Epithelial cell of proximal tubule (primary cell): ENCODE results near the gene DCHS2. TPM values are rescaled to one million over a fixed set of nuclear protein-coding genes. Genes with fewer than 3 reads are reported as not detected.

Experiments
- DNase-seq: peaks from one replicate; pipeline ENCODE4 v3.0.0-alpha.2; 2011; ENCODE audit warnings: low read depth
- H3K4me3 ChIP-seq: 2 replicates; pipeline ENCODE4 v1.5.1; 2011; ENCODE audit warnings: low read depth, mild to moderate bottlenecking, low read length
- CTCF ChIP-seq: conservative IDR thresholded peaks from 2 replicates; pipeline ENCODE4 v1.5.1; 2012; ENCODE audit warnings: low read depth, mild to moderate bottlenecking, low read length
- total RNA-seq: library from RNA; depleted of rRNA; stranded (reverse); fragments of >200 nt; gene quantifications from 2 replicates; pipeline ENCODE4 v1.2.3, GENCODE V29; 2015

DCHS2 gene
- total RNA-seq, 1 donor from 2014 or later: 0.12 TPM

- DNase-seq: no peak
- no peak for TF ChIP-seq CTCF
- no peak overlapping the region for H3K4me3 ChIP-seq
Observed at GRCh38 chr4:154435895-154436294, 55.7 kb downstream of the DCHS2 start.

GRCh38 chr4:154433543-154433942 lies 58.1 kb downstream of the DCHS2 start:
- no peak for DNase-seq
- no peak for TF ChIP-seq CTCF
- H3K4me3 ChIP-seq: no peak overlapping the region

- no peak for TF ChIP-seq CTCF
- DNase-seq: no peak
Observed at GRCh38 chr4:154429176-154429575, 62.4 kb downstream of the DCHS2 start.

GRCh38 chr4:154427149-154427548 lies 64.5 kb downstream of the DCHS2 start:
- H3K4me3 ChIP-seq: no peak overlapping the region
- no peak for DNase-seq
- no peak for TF ChIP-seq CTCF

More at GRCh38 chr4:154429176-154429575, 62.4 kb downstream of the DCHS2 start:
- H3K4me3 ChIP-seq: no peak overlapping the region

- TF ChIP-seq CTCF: no peak
- no peak overlapping the region for H3K4me3 ChIP-seq
- no peak for DNase-seq
Observed at GRCh38 chr4:154425514-154425913, 66.1 kb downstream of the DCHS2 start.

- H3K4me3 ChIP-seq: no peak overlapping the region
- no peak for TF ChIP-seq CTCF
- DNase-seq: no peak
Observed at GRCh38 chr4:154424810-154425484, 66.7 kb downstream of the DCHS2 start.

GRCh38 chr4:154422152-154422551 lies 69.4 kb downstream of the DCHS2 start:
- no peak overlapping the region for H3K4me3 ChIP-seq
- DNase-seq: no peak
- TF ChIP-seq CTCF: no peak
